Liver (tissue), 9 donors: ENCODE measurements around the gene C16orf86. TPM values are rescaled to one million over a fixed set of nuclear protein-coding genes. Genes with fewer than 3 reads are reported as not detected.

Experiments used
- DNase-seq: peaks from one replicate; pipeline ENCODE4 v3.0.0-alpha.2; 2017; ENCODE audit warnings: low spot score
- H3K27ac ChIP-seq, 2 donors: one replicate each; pipeline ENCODE4 v1.7.0; 2013; ENCODE audit warnings: inconsistent platforms in 2 of 2, low read length in 2 of 2, control low read depth in 1 of 2, low read depth in 1 of 2, mild to moderate bottlenecking in 1 of 2
- H3K27me3 ChIP-seq, 4 donors: one replicate each; pipeline versions ENCODE4 v1.6.1 to v1.7.0; 2013; ENCODE audit warnings: low read length in 3 of 4, inconsistent platforms in 1 of 4, mild to moderate bottlenecking in 1 of 4, moderate library complexity in 1 of 4; ENCODE audit not compliant: control insufficient read depth in 4 of 4, insufficient read depth in 4 of 4
- H3K36me3 ChIP-seq, 4 donors: one replicate each; pipeline versions ENCODE4 v1.6.1 to v1.7.0; 2013; ENCODE audit warnings: low read length in 3 of 4, mild to moderate bottlenecking in 3 of 4, low read depth in 1 of 4, moderate library complexity in 1 of 4; ENCODE audit not compliant: control insufficient read depth in 4 of 4, insufficient read depth in 3 of 4
- H3K4me1 ChIP-seq, 4 donors: one replicate each; pipeline versions ENCODE4 v1.6.1 to v1.7.0; 2013; ENCODE audit warnings: low read length in 3 of 4, mild to moderate bottlenecking in 3 of 4, moderate library complexity in 1 of 4; ENCODE audit not compliant: control insufficient read depth in 4 of 4, insufficient read depth in 4 of 4
- H3K4me3 ChIP-seq, 3 donors: one replicate each; pipeline versions ENCODE4 v1.6.1 to v1.7.0; 2013; ENCODE audit warnings: low read length in 3 of 3, control low read depth in 1 of 3, low read depth in 1 of 3, mild to moderate bottlenecking in 1 of 3
- H3K9ac ChIP-seq, 2 donors: one replicate each; pipeline ENCODE4 v1.7.0; 2013; ENCODE audit warnings: low read length in 2 of 2, mild to moderate bottlenecking in 2 of 2, moderate library complexity in 2 of 2, control low read depth in 1 of 2, low read depth in 1 of 2
- H3K9me3 ChIP-seq, 4 donors: one replicate each; pipeline versions ENCODE4 v1.6.1 to v1.7.0; 2013; ENCODE audit warnings: low read length in 3 of 4; ENCODE audit not compliant: control insufficient read depth in 4 of 4
- EGR1 ChIP-seq, 2 donors: IDR thresholded peaks; 2 replicates each; pipeline ENCODE4 v1.6.1; 2016 to 2018; ENCODE audit warnings: antibody characterized with exemption in 2 of 2, low read depth in 2 of 2
- FOXA1 ChIP-seq: IDR thresholded peaks from 2 replicates; pipeline ENCODE4 v1.6.1; 2016; ENCODE audit warnings: antibody characterized with exemption
- FOXA2 ChIP-seq: IDR thresholded peaks from 2 replicates; pipeline ENCODE4 v1.6.1; 2016; ENCODE audit warnings: antibody characterized with exemption
- GABPA ChIP-seq, 2 donors: IDR thresholded peaks in 1 of 2; conservative IDR thresholded peaks in 1 of 2; 2 replicates each; pipeline ENCODE4 v1.6.1; 2016; ENCODE audit warnings: antibody characterized with exemption in 2 of 2, mild to moderate bottlenecking in 1 of 2, moderate library complexity in 1 of 2
- HNF4A ChIP-seq, 2 donors: conservative IDR thresholded peaks; 2 replicates each; pipeline ENCODE4 v1.6.1; 2016; ENCODE audit warnings: antibody characterized with exemption in 2 of 2, mild to moderate bottlenecking in 2 of 2
- MAX ChIP-seq: IDR thresholded peaks from 2 replicates; pipeline ENCODE4 v1.6.1; 2016; ENCODE audit warnings: antibody characterized with exemption
- REST ChIP-seq: IDR thresholded peaks from 2 replicates; pipeline ENCODE4 v1.6.1; 2016; ENCODE audit warnings: antibody characterized with exemption, mild to moderate bottlenecking
- SP1 ChIP-seq: IDR thresholded peaks from 2 replicates; pipeline ENCODE4 v1.6.1; 2018; ENCODE audit warnings: antibody characterized with exemption, mild to moderate bottlenecking
- TAF1 ChIP-seq: conservative IDR thresholded peaks from 2 replicates; pipeline ENCODE4 v1.6.1; 2016; ENCODE audit warnings: antibody characterized with exemption, mild to moderate bottlenecking
- ZBTB33 ChIP-seq: IDR thresholded peaks from 2 replicates; pipeline ENCODE4 v1.6.1; 2016; ENCODE audit warnings: antibody characterized with exemption
- WGBS: extraction: QIAGEN DNeasy Blood & Tissue Kit; methylation state at CpG from one replicate; pipeline ENCODE4 v1.1.7; 2013; 5-methylcytosine and 5-hydroxymethylcytosine counted together
- polyA plus RNA-seq, 2 donors: library from polyadenylated mRNA; stranded (reverse) in 1 of 2; unstranded in 1 of 2; fragments of 200-250 nt in 1 of 2; fragments of >200 nt in 1 of 2; fragmentation: Nextera tagmentation in 1 of 2; extraction: Ambion mirVana in 1 of 2; gene quantifications; one replicate each; pipeline versions ENCODE4 v1.2.1 to v1.2.3, GENCODE V29; 2013 to 2015
- total RNA-seq, 2 donors: library from RNA; depleted of rRNA; stranded (reverse); fragments of >200 nt; gene quantifications; one replicate each; pipeline ENCODE4 v1.2.3, GENCODE V29; 2014
- donor health status: healthy.
- donor health status: healthy.
- donor health status: healthy.
- donor health status: healthy.
- donor health status: healthy.

The C16orf86 gene
- total and polyA plus RNA-seq, 4 donors, result 1.2 to 2.6 (median 2.1) TPM

GRCh38 chr16:67703626-67704025, 37.0 kb downstream of the C16orf86 start:
- Histone ChIP-seq H3K9me3 (no peaks in the 10 kb centered on the region), H3K4me3 (no peak overlapping the region), H3K4me1 (peaks cover 0 to 15% (median 8%) of the 10 kb centered on the region in 4 donors), H3K27me3 (no peaks in the 10 kb centered on the region), H3K36me3 (peaks cover 0 to 2% (median under 1%) of the 10 kb centered on the region in 4 donors), H3K27ac (peak overlapping the region; percentile 3 to 28), H3K9ac (no peak overlapping the region)
- no peak for TF ChIP-seq REST
- DNase-seq, result no peak
- 87% methylated on average over 2 of the region's 2 CpGs for WGBS

- H3K9ac ChIP-seq, result no peak overlapping the region
- no peaks in the 10 kb centered on the region for H3K9me3 ChIP-seq
- H3K27me3 ChIP-seq, result no peaks in the 10 kb centered on the region
- peaks cover 2 to 20% (median 7%) of the 10 kb centered on the region in 4 donors for H3K4me1 ChIP-seq
- 69% methylated on average over 5 of the region's 5 CpGs for WGBS
- DNase-seq, result no peak
- H3K4me3 ChIP-seq, result no peak overlapping the region
- peaks cover 0 to 2% (median under 1%) of the 10 kb centered on the region in 4 donors for H3K36me3 ChIP-seq
- TF ChIP-seq SP1 (no peak), TAF1 (no peak), ZBTB33 (no peak), GABPA (IDR thresholded peaks at IDR 0.05 in 1 of 2, conservative IDR thresholded peaks at IDR 0.05 in 1 of 2) (no peak), MAX (no peak), HNF4A (conservative IDR thresholded peaks at IDR 0.05) (no peak), EGR1 (IDR thresholded peaks at IDR 0.05; ENCODE audit: low read depth in 2 of 2) (no peak), FOXA1 (no peak), FOXA2 (no peak), REST (no peak)
- no peak overlapping the region for H3K27ac ChIP-seq
Measured at GRCh38 chr16:67704110-67704509, 37.5 kb downstream of the C16orf86 start.
